GM18858 (cell line): ENCODE measurements around the gene BUD23.
"Not testable (repeated sequence)": the region's sequence is repeated elsewhere in the genome, so short reads cannot be mapped to it uniquely, and the experiment has no call there.

Experiments used
- ATAC-seq: cut with Tn5 transposase; IDR thresholded peaks from one replicate; pipeline ENCODE4 v1.9.1; 2021; ENCODE audit not compliant: unreplicated experiment

The BUD23 gene

GRCh38 chr7:73683056-73683787 is at the start of gene BUD23, which contains the start of gene DNAJC30:
Gene BUD23 (plus strand): TSS chr7:73683597. CDS start chr7:73683626, 29 bp downstream.
Gene DNAJC30 (minus strand): TSS chr7:73683453. CDS start chr7:73683423, 30 bp downstream.
- peak; percentile 70 for ATAC-seq

GRCh38 chr7:73633844-73634243 is 49.6 kb upstream of the BUD23 start:
- ATAC-seq = no peak

- ATAC-seq = no peak
These were observed 47.8 kb upstream of the BUD23 start for GRCh38 chr7:73635428-73636200.

- no peak for ATAC-seq
These were observed 44.5 kb upstream of the BUD23 start for GRCh38 chr7:73638911-73639310.

- ATAC-seq = no peak
These were observed 40.6 kb upstream of the BUD23 start for GRCh38 chr7:73642834-73643233.

- no peak for ATAC-seq
These were observed 38.6 kb upstream of the BUD23 start for GRCh38 chr7:73644688-73645286.

- no peak for ATAC-seq
These were observed 37.7 kb upstream of the BUD23 start for GRCh38 chr7:73645643-73646174.

GRCh38 chr7:73646785-73647724 is 36.3 kb upstream of the BUD23 start:
- no peak for ATAC-seq

- ATAC-seq = no peak
These were observed 35.4 kb upstream of the BUD23 start for GRCh38 chr7:73647725-73648592.

- ATAC-seq = no peak
These were observed 34.6 kb upstream of the BUD23 start for GRCh38 chr7:73648593-73649332.

- no peak for ATAC-seq
These were observed 33.8 kb upstream of the BUD23 start for GRCh38 chr7:73649576-73649975.

- no peak for ATAC-seq
These were observed 32.9 kb upstream of the BUD23 start for GRCh38 chr7:73650524-73650923.

GRCh38 chr7:73652541-73652949 is 30.9 kb upstream of the BUD23 start:
- ATAC-seq = no peak

GRCh38 chr7:73655309-73655708 is 28.1 kb upstream of the BUD23 start:
- ATAC-seq = not testable (repeated sequence)

- no peak for ATAC-seq
These were observed 23.4 kb upstream of the BUD23 start for GRCh38 chr7:73659983-73660382.

GRCh38 chr7:73660594-73660993 is 22.8 kb upstream of the BUD23 start:
- ATAC-seq = not testable (repeated sequence)

GRCh38 chr7:73663033-73663432 is 20.4 kb upstream of the BUD23 start:
- no peak for ATAC-seq

- peak; percentile 68 for ATAC-seq
These were observed 15.9 kb upstream of the BUD23 start, which contains the start of gene VPS37D for GRCh38 chr7:73667344-73668102. Gene VPS37D (plus strand): TSS chr7:73667831. CDS start chr7:73667959, 128 bp downstream.
